HEK293 (cell line): ENCODE measurements around the gene OMA1.

ENCODE experiments used
- CTCF ChIA-PET: fragments of 350-600 bp; formaldehyde crosslinking; extraction: SDS; loops from one replicate; lab custom pipeline; 2021; ENCODE audit warnings: antibody characterized with exemption; lab: Yijun Ruan, JAX
- POLR2A ChIA-PET: fragments of 300-600 bp; formaldehyde crosslinking; extraction: SDS; loops from one replicate; lab custom pipeline; 2020; ENCODE audit warnings: antibody characterized with exemption, inconsistent platforms; lab: Yijun Ruan, JAX
- H3K27ac ChIP-seq: fragments of 200-500 bp; sonication (Bioruptor generic); 2 replicates; pipeline ENCODE4 v1.5.1; 2014; ENCODE audit warnings: low read depth, low read length, control low read depth, inconsistent platforms; ENCODE audit errors: extremely low read depth
- H3K36me3 ChIP-seq, 2 experiments: fragments of 200-500 bp in 1 of 2; sonication (Bioruptor generic) in 1 of 2; 1 replicate in 1 of 2; 2 replicates in 1 of 2; pipeline ENCODE4 v1.5.1; 2014 to 2017; ENCODE audit warnings: inconsistent platforms in 2 of 2, low read length in 2 of 2; ENCODE audit not compliant: control insufficient read depth in 2 of 2, insufficient read depth in 1 of 2
- H3K4me1 ChIP-seq: fragments of 200-500 bp; sonication (Bioruptor generic); 2 replicates; pipeline ENCODE4 v1.5.1; 2014; ENCODE audit warnings: mild to moderate bottlenecking, low read length, inconsistent platforms; ENCODE audit not compliant: control insufficient read depth, insufficient read depth
- H3K4me3 ChIP-seq: 2 replicates; pipeline ENCODE4 v1.5.1; 2011; ENCODE audit warnings: low read depth, mild to moderate bottlenecking, control low read depth, low read length, moderate library complexity
- H3K9me3 ChIP-seq: fragments of 200-500 bp; sonication (Bioruptor generic); 2 replicates; pipeline ENCODE4 v1.5.1; 2014; ENCODE audit warnings: low read depth, low read length, inconsistent platforms; ENCODE audit not compliant: control insufficient read depth, insufficient read depth
- EGR2 ChIP-seq: fragments of 450-650 bp; formaldehyde crosslinking; IDR thresholded peaks from 2 replicates; pipeline ENCODE4 v1.5.1; 2016; ENCODE audit warnings: low read depth, missing biosample characterization, missing genetic modification characterization
- GLIS2 ChIP-seq: fragments of 450-650 bp; formaldehyde crosslinking; IDR thresholded peaks from 2 replicates; pipeline ENCODE4 v1.5.1; 2016; ENCODE audit warnings: missing biosample characterization, missing genetic modification characterization
- PRDM1 ChIP-seq: fragments of 450-650 bp; formaldehyde crosslinking; IDR thresholded peaks from 2 replicates; pipeline ENCODE4; 2016; ENCODE audit warnings: missing biosample characterization, missing genetic modification characterization
- TCF7L2 ChIP-seq: IDR thresholded peaks from 2 replicates; pipeline ENCODE4 v1.6.1; 2011; ENCODE audit warnings: low read depth, mild to moderate bottlenecking, inconsistent platforms, low read length, moderate library complexity, borderline replicate concordance
- ZNF138 ChIP-seq: fragments of 450-650 bp; formaldehyde crosslinking; IDR thresholded peaks from 2 replicates; pipeline ENCODE4 v1.5.1; 2016; ENCODE audit warnings: missing biosample characterization, missing genetic modification characterization, borderline replicate concordance
- ZNF324 ChIP-seq: fragments of 450-650 bp; formaldehyde crosslinking; IDR thresholded peaks from 2 replicates; pipeline ENCODE4 v1.5.1; 2016; ENCODE audit warnings: missing biosample characterization, missing genetic modification characterization
- ZNF366 ChIP-seq: fragments of 450-650 bp; formaldehyde crosslinking; conservative IDR thresholded peaks from 2 replicates; pipeline ENCODE4 v1.5.1; 2016; ENCODE audit warnings: missing biosample characterization, missing genetic modification characterization
- ZNF426 ChIP-seq: fragments of 450-650 bp; formaldehyde crosslinking; IDR thresholded peaks from 2 replicates; pipeline ENCODE4 v1.5.1; 2017; ENCODE audit warnings: missing biosample characterization, missing genetic modification characterization, mild to moderate bottlenecking, inconsistent platforms, moderate library complexity
- ZNF48 ChIP-seq: fragments of 450-650 bp; formaldehyde crosslinking; IDR thresholded peaks from 2 replicates; pipeline ENCODE4 v1.5.1; 2016; ENCODE audit warnings: missing biosample characterization, missing genetic modification characterization
- ZNF521 ChIP-seq: fragments of 450-650 bp; formaldehyde crosslinking; IDR thresholded peaks from 2 replicates; pipeline ENCODE4 v1.5.1; 2017; ENCODE audit warnings: missing biosample characterization, mild to moderate bottlenecking, missing genetic modification characterization
- ZNF560 ChIP-seq: fragments of 450-650 bp; formaldehyde crosslinking; IDR thresholded peaks from 2 replicates; pipeline ENCODE4 v1.5.1; 2017; ENCODE audit warnings: missing biosample characterization, missing genetic modification characterization, borderline replicate concordance
- ZNF626 ChIP-seq: fragments of 450-650 bp; sonication (Bioruptor Pico); formaldehyde crosslinking; IDR thresholded peaks from 2 replicates; pipeline ENCODE4 v1.5.1; 2018; ENCODE audit warnings: missing biosample characterization, missing genetic modification characterization, inconsistent platforms
- ZNF785 ChIP-seq: fragments of 450-650 bp; formaldehyde crosslinking; IDR thresholded peaks from 2 replicates; pipeline ENCODE4 v1.5.1; 2016; ENCODE audit warnings: missing biosample characterization, missing genetic modification characterization
- ZNF791 ChIP-seq: fragments of 450-650 bp; formaldehyde crosslinking; IDR thresholded peaks from 2 replicates; pipeline ENCODE4 v1.5.1; 2016; ENCODE audit warnings: missing biosample characterization, missing genetic modification characterization
- TF ChIP-seq, protein P1 (sequence below): fragments of 450-650 bp; formaldehyde crosslinking; IDR thresholded peaks from 2 replicates; pipeline ENCODE4 v1.5.1; 2016; ENCODE audit warnings: missing biosample characterization, missing genetic modification characterization, borderline replicate concordance
- TF ChIP-seq, protein P2 (sequence below): fragments of 450-650 bp; formaldehyde crosslinking; IDR thresholded peaks from 2 replicates; pipeline ENCODE4 v1.5.1; 2016; ENCODE audit warnings: missing biosample characterization, missing genetic modification characterization, borderline replicate concordance
- TF ChIP-seq, protein P3 (sequence below): fragments of 450-650 bp; formaldehyde crosslinking; IDR thresholded peaks from 2 replicates; pipeline ENCODE4 v1.5.1; 2017; ENCODE audit warnings: missing biosample characterization, missing genetic modification characterization
- TF ChIP-seq, protein P4 (sequence below): fragments of 450-650 bp; formaldehyde crosslinking; IDR thresholded peaks from 2 replicates; pipeline ENCODE4 v1.5.1; 2016; ENCODE audit warnings: missing biosample characterization, missing genetic modification characterization

The OMA1 gene

DNA sequence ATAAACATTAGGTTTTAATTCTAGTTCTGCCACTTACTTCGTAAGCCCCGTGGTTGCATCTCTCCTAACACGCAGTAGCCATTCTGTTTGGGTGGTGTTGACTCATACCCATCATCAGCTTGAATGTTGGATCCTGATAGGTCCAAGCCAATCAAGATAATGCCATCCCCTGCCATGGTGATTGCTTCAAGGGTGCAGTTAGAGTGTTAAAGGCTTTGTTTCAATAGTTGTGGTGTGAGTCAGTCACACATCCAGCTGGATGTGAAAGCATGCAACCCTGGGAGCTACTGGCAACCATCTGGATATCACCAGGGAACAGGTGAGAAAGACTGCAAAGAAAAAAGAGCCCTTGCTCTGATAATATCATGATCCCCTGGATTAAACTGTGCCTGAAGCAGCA lies 69.1 kb downstream of the OMA1 start:
- Histone ChIP-seq H3K4me1 (no peaks in the 10 kb centered on the region; the same call in 1 of the 2 replicates), H3K4me3 (no peak overlapping the region), H3K27ac (no peak overlapping the region), H3K9me3 (no peaks in the 10 kb centered on the region), H3K36me3 (peaks cover 0 to 3% of the 10 kb centered on the region in 2 experiments; a peak in 1 of 3 replicates)
- TF ChIP-seq, protein P1, sequence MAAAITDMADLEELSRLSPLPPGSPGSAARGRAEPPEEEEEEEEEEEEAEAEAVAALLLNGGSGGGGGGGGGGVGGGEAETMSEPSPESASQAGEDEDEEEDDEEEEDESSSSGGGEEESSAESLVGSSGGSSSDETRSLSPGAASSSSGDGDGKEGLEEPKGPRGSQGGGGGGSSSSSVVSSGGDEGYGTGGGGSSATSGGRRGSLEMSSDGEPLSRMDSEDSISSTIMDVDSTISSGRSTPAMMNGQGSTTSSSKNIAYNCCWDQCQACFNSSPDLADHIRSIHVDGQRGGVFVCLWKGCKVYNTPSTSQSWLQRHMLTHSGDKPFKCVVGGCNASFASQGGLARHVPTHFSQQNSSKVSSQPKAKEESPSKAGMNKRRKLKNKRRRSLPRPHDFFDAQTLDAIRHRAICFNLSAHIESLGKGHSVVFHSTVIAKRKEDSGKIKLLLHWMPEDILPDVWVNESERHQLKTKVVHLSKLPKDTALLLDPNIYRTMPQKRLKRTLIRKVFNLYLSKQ, result no peak
- TF ChIP-seq TCF7L2, result no peak
- TF ChIP-seq ZNF48, result no peak
- TF ChIP-seq ZNF560 (tag by site-specific recombination), result no peak
- TF ChIP-seq ZNF324 (tag by site-specific recombination), result no peak
- no peak for TF ChIP-seq ZNF138
- no peak for TF ChIP-seq ZNF626
- TF ChIP-seq ZNF521 (tag by site-specific recombination), result no peak
- TF ChIP-seq, protein P2, sequence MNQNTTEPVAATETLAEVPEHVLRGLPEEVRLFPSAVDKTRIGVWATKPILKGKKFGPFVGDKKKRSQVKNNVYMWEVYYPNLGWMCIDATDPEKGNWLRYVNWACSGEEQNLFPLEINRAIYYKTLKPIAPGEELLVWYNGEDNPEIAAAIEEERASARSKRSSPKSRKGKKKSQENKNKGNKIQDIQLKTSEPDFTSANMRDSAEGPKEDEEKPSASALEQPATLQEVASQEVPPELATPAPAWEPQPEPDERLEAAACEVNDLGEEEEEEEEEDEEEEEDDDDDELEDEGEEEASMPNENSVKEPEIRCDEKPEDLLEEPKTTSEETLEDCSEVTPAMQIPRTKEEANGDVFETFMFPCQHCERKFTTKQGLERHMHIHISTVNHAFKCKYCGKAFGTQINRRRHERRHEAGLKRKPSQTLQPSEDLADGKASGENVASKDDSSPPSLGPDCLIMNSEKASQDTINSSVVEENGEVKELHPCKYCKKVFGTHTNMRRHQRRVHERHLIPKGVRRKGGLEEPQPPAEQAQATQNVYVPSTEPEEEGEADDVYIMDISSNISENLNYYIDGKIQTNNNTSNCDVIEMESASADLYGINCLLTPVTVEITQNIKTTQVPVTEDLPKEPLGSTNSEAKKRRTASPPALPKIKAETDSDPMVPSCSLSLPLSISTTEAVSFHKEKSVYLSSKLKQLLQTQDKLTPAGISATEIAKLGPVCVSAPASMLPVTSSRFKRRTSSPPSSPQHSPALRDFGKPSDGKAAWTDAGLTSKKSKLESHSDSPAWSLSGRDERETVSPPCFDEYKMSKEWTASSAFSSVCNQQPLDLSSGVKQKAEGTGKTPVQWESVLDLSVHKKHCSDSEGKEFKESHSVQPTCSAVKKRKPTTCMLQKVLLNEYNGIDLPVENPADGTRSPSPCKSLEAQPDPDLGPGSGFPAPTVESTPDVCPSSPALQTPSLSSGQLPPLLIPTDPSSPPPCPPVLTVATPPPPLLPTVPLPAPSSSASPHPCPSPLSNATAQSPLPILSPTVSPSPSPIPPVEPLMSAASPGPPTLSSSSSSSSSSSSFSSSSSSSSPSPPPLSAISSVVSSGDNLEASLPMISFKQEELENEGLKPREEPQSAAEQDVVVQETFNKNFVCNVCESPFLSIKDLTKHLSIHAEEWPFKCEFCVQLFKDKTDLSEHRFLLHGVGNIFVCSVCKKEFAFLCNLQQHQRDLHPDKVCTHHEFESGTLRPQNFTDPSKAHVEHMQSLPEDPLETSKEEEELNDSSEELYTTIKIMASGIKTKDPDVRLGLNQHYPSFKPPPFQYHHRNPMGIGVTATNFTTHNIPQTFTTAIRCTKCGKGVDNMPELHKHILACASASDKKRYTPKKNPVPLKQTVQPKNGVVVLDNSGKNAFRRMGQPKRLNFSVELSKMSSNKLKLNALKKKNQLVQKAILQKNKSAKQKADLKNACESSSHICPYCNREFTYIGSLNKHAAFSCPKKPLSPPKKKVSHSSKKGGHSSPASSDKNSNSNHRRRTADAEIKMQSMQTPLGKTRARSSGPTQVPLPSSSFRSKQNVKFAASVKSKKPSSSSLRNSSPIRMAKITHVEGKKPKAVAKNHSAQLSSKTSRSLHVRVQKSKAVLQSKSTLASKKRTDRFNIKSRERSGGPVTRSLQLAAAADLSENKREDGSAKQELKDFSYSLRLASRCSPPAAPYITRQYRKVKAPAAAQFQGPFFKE (tag by site-specific recombination), result no peak
- TF ChIP-seq ZNF785 (tag by site-specific recombination), result no peak
- TF ChIP-seq, protein P3, sequence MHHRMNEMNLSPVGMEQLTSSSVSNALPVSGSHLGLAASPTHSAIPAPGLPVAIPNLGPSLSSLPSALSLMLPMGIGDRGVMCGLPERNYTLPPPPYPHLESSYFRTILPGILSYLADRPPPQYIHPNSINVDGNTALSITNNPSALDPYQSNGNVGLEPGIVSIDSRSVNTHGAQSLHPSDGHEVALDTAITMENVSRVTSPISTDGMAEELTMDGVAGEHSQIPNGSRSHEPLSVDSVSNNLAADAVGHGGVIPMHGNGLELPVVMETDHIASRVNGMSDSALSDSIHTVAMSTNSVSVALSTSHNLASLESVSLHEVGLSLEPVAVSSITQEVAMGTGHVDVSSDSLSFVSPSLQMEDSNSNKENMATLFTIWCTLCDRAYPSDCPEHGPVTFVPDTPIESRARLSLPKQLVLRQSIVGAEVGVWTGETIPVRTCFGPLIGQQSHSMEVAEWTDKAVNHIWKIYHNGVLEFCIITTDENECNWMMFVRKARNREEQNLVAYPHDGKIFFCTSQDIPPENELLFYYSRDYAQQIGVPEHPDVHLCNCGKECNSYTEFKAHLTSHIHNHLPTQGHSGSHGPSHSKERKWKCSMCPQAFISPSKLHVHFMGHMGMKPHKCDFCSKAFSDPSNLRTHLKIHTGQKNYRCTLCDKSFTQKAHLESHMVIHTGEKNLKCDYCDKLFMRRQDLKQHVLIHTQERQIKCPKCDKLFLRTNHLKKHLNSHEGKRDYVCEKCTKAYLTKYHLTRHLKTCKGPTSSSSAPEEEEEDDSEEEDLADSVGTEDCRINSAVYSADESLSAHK (tag by site-specific recombination), result no peak
- TF ChIP-seq, protein P4, sequence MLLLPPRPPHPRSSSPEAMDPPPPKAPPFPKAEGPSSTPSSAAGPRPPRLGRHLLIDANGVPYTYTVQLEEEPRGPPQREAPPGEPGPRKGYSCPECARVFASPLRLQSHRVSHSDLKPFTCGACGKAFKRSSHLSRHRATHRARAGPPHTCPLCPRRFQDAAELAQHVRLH (tag by site-specific recombination), result no peak
- TF ChIP-seq ZNF366, result no peak
- TF ChIP-seq ZNF426 (tag by site-specific recombination), result no peak
- TF ChIP-seq PRDM1 (tag by site-specific recombination), result no peak
- no peak for TF ChIP-seq GLIS2 (tag by site-specific recombination)
- TF ChIP-seq ZNF791, result no peak
- TF ChIP-seq EGR2 (tag by site-specific recombination), result no peak
- ChIA-PET CTCF (interaction anchor here (0.6 kb wide), 1 partner anchor 11 kb away, joined by 3 read pairs; no protein-coding TSS in a partner anchor), POLR2A (no interaction called here)
